GM19397 (cell line): ENCODE data around the gene ESYT1.
"Not testable (repeated sequence)": the region's sequence is repeated elsewhere in the genome, so short reads cannot be mapped to it uniquely, and the experiment has no call there.

Source experiments
- ATAC-seq: cut with Tn5 transposase; IDR thresholded peaks from one replicate; pipeline ENCODE4 v1.9.1; 2021; ENCODE audit warnings: mild to moderate bottlenecking, moderate library complexity; ENCODE audit not compliant: unreplicated experiment

The ESYT1 gene

GRCh38 chr12:56154246-56154771 lies 26.2 kb downstream of the ESYT1 start:
- ATAC-seq: no peak

- no peak for ATAC-seq
Observed at GRCh38 chr12:56154818-56155217, 26.8 kb downstream of the ESYT1 start.

- ATAC-seq: no peak
Observed at GRCh38 chr12:56155256-56155845, 27.3 kb downstream of the ESYT1 start.

- not testable (repeated sequence) for ATAC-seq
Observed at GRCh38 chr12:56156464-56157200, 28.6 kb downstream of the ESYT1 start.

GRCh38 chr12:56157201-56158028 lies 29.3 kb downstream of the ESYT1 start:
- peak; percentile 31 for ATAC-seq

- peak; percentile 84 for ATAC-seq
Observed at GRCh38 chr12:56158029-56158925, 30.2 kb downstream of the ESYT1 start, which contains the start of gene MYL6. Gene MYL6 (plus strand): TSS chr12:56158359. CDS start chr12:56158402, 43 bp downstream.

- ATAC-seq: no peak
Observed at GRCh38 chr12:56158926-56159461, 30.9 kb downstream of the ESYT1 start.

- no peak for ATAC-seq
Observed at GRCh38 chr12:56159482-56160192, 31.6 kb downstream of the ESYT1 start.

GRCh38 chr12:56160193-56160763 lies 32.2 kb downstream of the ESYT1 start:
- ATAC-seq: no peak

GRCh38 chr12:56160894-56161689 lies 33.0 kb downstream of the ESYT1 start:
- no peak for ATAC-seq

GRCh38 chr12:56161690-56162351 lies 33.8 kb downstream of the ESYT1 start:
- no peak for ATAC-seq

GRCh38 chr12:56162468-56163290 lies 34.6 kb downstream of the ESYT1 start:
- no peak for ATAC-seq

GRCh38 chr12:56163533-56164344 lies 35.7 kb downstream of the ESYT1 start:
- ATAC-seq: no peak

- no peak for ATAC-seq
Observed at GRCh38 chr12:56164345-56164729, 36.3 kb downstream of the ESYT1 start.

GRCh38 chr12:56165369-56165768 lies 37.3 kb downstream of the ESYT1 start:
- no peak for ATAC-seq

GRCh38 chr12:56169229-56169759 lies 41.2 kb downstream of the ESYT1 start:
- no peak for ATAC-seq
